RWPE2 (cell line): ENCODE results near the gene AP3B1.

Experiments
- ATAC-seq: fragments of 200-7000 bp; cut with Tn5 transposase; 3 replicates; pipeline ENCODE4 v1.9.1; 2021; ENCODE audit warnings: low read depth
- DNase-seq: peaks from one replicate; pipeline ENCODE4 v3.0.0-alpha.2; 2020; ENCODE audit warnings: low spot score
- H3K27ac ChIP-seq: fragments of 450-650 bp; 2 replicates; pipeline ENCODE4 v1.5.1; 2017; ENCODE audit warnings: mild to moderate bottlenecking; ENCODE audit not compliant: poor library complexity, severe bottlenecking
- H3K27me3 ChIP-seq: fragments of 250-450 bp; sonication (Bioruptor Pico); 2 replicates; pipeline ENCODE4 v1.5.1; 2021; ENCODE audit warnings: mild to moderate bottlenecking, moderate library complexity; ENCODE audit not compliant: insufficient read depth, poor library complexity, severe bottlenecking
- H3K36me3 ChIP-seq: fragments of 250-450 bp; sonication (Bioruptor Pico); 2 replicates; pipeline ENCODE4 v1.5.1; 2020; ENCODE audit warnings: low read depth, mild to moderate bottlenecking, moderate library complexity
- H3K4me1 ChIP-seq: fragments of 250-450 bp; sonication (Bioruptor Pico); 2 replicates; pipeline ENCODE4 v1.5.1; 2021; ENCODE audit warnings: mild to moderate bottlenecking, moderate library complexity; ENCODE audit not compliant: insufficient read depth, poor library complexity, severe bottlenecking
- H3K4me3 ChIP-seq: fragments of 250-450 bp; sonication (Bioruptor Pico); 2 replicates; pipeline ENCODE4 v1.5.1; 2021; ENCODE audit warnings: mild to moderate bottlenecking, moderate library complexity; ENCODE audit not compliant: severe bottlenecking
- H3K9me3 ChIP-seq: fragments of 250-450 bp; sonication (Bioruptor Pico); 2 replicates; pipeline ENCODE4 v1.5.1; 2021; ENCODE audit warnings: mild to moderate bottlenecking, moderate library complexity; ENCODE audit not compliant: severe bottlenecking
- TF ChIP-seq, protein P1 (sequence below): fragments of 450-650 bp; IDR thresholded peaks from one replicate; pipeline ENCODE4 v1.5.1; 2017; ENCODE audit warnings: mild to moderate bottlenecking, moderate library complexity; ENCODE audit not compliant: poor library complexity, severe bottlenecking

The AP3B1 gene

DNA sequence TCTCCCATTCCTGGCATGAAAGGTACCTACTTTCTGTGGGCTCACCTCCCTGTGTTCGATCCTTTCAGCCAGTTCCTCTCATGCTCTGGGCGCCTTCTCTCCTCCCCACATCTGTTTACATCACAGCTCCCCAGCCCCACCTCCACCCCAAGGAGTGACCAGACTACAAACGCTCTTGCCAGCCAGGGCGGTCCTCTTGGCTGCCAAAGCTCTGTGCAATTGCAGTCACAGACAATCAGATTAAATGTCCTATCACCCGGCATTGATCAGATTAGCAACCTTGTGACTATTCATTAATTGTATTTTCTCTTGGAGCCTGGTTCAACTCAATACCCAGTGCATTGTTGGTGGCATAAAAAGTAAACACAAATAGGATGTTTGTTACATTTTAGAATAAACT lies 307.2 kb downstream of the AP3B1 start:
- Histone ChIP-seq H3K9me3 (no peaks in the 10 kb centered on the region), H3K4me1 (no peaks in the 10 kb centered on the region), H3K27ac (no peak overlapping the region), H3K4me3 (no peak overlapping the region), H3K36me3 (no peaks in the 10 kb centered on the region), H3K27me3 (peaks cover 6% of the 10 kb centered on the region)
- TF ChIP-seq, protein P1, sequence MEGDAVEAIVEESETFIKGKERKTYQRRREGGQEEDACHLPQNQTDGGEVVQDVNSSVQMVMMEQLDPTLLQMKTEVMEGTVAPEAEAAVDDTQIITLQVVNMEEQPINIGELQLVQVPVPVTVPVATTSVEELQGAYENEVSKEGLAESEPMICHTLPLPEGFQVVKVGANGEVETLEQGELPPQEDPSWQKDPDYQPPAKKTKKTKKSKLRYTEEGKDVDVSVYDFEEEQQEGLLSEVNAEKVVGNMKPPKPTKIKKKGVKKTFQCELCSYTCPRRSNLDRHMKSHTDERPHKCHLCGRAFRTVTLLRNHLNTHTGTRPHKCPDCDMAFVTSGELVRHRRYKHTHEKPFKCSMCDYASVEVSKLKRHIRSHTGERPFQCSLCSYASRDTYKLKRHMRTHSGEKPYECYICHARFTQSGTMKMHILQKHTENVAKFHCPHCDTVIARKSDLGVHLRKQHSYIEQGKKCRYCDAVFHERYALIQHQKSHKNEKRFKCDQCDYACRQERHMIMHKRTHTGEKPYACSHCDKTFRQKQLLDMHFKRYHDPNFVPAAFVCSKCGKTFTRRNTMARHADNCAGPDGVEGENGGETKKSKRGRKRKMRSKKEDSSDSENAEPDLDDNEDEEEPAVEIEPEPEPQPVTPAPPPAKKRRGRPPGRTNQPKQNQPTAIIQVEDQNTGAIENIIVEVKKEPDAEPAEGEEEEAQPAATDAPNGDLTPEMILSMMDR, result no peak
- ATAC-seq, result no peak
- DNase-seq, result no peak

DNA sequence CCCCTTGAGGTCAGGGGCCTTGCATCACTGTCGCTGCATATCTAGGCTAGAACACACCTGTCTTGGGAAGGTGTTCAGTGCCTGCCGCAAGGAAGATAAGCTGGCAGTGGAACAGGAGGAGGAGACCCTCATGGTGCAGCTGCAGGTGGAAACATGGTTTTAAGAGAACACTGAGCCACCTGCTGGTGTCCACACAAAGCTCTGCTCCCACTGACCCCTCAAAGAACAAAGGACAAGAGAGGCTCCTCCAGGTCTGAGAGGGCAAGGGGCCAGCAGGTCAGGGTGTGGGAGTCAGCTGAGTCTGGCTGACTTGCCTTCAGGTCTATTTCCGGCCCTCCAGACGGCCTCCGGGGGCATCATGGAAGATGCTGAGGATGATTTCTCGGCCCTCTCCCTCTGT lies 308.2 kb downstream of the AP3B1 start:
- DNase-seq, result no peak
- no peaks in the 10 kb centered on the region for H3K9me3 ChIP-seq
- ATAC-seq, result no peak
- peaks cover 10% of the 10 kb centered on the region for H3K27me3 ChIP-seq
- TF ChIP-seq, protein P1, result no peak
- no peak overlapping the region for H3K27ac ChIP-seq
- H3K4me1 ChIP-seq, result no peaks in the 10 kb centered on the region
- H3K36me3 ChIP-seq, result no peaks in the 10 kb centered on the region
- no peak overlapping the region for H3K4me3 ChIP-seq

DNA sequence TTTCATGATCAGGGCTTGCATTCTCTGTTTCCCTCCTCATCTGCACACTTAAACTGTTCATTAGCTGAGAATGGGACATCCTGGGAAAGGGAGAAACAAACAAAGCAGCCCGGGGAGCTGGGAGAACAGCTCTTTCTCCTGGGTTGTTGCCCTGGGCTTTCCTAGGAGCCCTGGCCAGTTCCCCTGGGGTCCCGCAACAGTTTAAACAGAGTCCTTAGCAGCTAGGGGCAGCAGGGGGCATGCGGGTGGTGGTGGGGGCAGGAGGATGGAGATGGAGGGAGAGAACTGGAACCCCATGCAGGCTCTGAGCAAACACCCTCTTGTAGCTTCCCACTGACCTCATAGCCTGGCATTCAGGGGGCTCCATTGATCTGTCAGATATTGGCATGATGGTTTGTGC lies 309.3 kb downstream of the AP3B1 start:
- Histone ChIP-seq H3K27ac (no peak overlapping the region), H3K36me3 (no peaks in the 10 kb centered on the region), H3K4me1 (no peaks in the 10 kb centered on the region), H3K27me3 (peaks cover 10% of the 10 kb centered on the region), H3K9me3 (no peaks in the 10 kb centered on the region), H3K4me3 (no peak overlapping the region)
- TF ChIP-seq, protein P1, result no peak
- no peak for DNase-seq
- ATAC-seq, result no peak

DNA sequence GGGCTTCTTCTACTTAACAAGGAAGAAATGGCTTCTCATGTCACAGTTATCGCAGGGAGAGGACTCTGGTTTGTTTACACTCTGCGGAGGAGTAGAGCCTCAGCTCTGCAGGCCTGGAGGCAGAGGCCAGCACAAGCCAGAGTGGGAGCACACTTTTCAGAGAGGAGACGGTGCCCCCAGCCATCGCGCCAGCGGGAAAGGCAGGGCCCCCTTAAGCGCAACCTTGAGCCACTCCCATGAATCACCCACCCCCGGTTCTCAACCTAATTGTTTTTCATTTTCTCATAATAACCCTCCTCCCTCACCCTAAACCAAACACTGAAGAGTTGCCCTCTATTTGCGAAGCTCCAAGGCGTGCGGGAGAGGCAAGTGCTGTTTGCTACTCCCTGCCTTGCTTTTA lies 309.9 kb downstream of the AP3B1 start:
- no peaks in the 10 kb centered on the region for H3K4me1 ChIP-seq
- no peak overlapping the region for H3K4me3 ChIP-seq
- TF ChIP-seq, protein P1, result no peak
- DNase-seq (no peak), ATAC-seq (no peak)
- no peaks in the 10 kb centered on the region for H3K36me3 ChIP-seq
- peaks cover 10% of the 10 kb centered on the region for H3K27me3 ChIP-seq
- H3K9me3 ChIP-seq, result no peaks in the 10 kb centered on the region
- H3K27ac ChIP-seq, result no peak overlapping the region

DNA sequence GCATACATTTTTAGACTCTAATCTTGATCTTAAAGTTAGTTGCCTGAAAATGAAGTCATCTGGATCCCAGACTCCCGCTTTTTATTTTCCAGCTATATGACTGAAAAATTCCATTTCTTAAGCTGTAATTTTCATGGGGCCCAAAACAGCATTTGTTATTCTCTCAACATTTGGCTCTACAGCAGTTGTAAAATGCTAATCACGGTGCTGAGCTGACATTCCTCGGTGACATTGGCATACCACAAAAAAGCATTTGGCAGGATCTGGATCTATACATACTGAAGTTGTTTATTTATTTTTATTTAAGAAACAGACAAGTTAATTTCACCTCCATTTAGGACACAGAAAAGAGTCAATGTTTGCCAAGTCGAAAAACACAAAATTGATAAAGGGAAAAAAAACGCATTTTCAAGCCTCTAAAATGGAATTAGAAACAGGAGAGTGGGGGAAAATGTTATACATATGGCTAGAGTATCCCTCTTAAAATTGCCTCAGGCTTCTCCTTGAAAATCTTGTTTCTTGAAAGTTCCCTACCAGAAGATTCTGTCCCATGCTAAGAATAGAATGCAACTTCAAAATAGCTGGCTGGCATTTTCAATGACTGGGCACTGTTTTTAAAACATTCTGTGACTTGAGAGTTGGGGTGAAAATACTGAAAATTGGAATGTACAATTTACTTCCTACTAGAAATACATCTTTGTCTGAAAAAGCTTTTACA lies 310.9 kb downstream of the AP3B1 start:
- DNase-seq (no peak), ATAC-seq (no peak)
- Histone ChIP-seq H3K27me3 (peaks cover 10% of the 10 kb centered on the region), H3K36me3 (no peaks in the 10 kb centered on the region), H3K4me3 (no peak overlapping the region), H3K27ac (no peak overlapping the region), H3K9me3 (no peaks in the 10 kb centered on the region), H3K4me1 (no peaks in the 10 kb centered on the region)
- TF ChIP-seq, protein P1, result no peak
